Measurements from ENCODE around the gene OPA1. TPM values are rescaled to one million over a fixed set of nuclear protein-coding genes. Genes with fewer than 3 reads are reported as not detected.

The OPA1 gene
- total RNA-seq, 2 donors from 2014 or later, result 36.4 to 71.6 TPM

GRCh38 chr3:193728429-193729087, 135.6 kb downstream of the OPA1 start:
- no peaks in the 10 kb centered on the region for H3K9me3 ChIP-seq
- no peaks in the 10 kb centered on the region for H3K27me3 ChIP-seq
- H3K36me3 ChIP-seq, result no peaks in the 10 kb centered on the region
- H3K27ac ChIP-seq, result no peak overlapping the region
- H3K4me1 ChIP-seq, result no peaks in the 10 kb centered on the region
- TF ChIP-seq, protein P1, sequence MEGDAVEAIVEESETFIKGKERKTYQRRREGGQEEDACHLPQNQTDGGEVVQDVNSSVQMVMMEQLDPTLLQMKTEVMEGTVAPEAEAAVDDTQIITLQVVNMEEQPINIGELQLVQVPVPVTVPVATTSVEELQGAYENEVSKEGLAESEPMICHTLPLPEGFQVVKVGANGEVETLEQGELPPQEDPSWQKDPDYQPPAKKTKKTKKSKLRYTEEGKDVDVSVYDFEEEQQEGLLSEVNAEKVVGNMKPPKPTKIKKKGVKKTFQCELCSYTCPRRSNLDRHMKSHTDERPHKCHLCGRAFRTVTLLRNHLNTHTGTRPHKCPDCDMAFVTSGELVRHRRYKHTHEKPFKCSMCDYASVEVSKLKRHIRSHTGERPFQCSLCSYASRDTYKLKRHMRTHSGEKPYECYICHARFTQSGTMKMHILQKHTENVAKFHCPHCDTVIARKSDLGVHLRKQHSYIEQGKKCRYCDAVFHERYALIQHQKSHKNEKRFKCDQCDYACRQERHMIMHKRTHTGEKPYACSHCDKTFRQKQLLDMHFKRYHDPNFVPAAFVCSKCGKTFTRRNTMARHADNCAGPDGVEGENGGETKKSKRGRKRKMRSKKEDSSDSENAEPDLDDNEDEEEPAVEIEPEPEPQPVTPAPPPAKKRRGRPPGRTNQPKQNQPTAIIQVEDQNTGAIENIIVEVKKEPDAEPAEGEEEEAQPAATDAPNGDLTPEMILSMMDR (IDR thresholded peaks at IDR 0.05), result no peak
- H3K4me3 ChIP-seq, result no peak overlapping the region
- DNase-seq (ENCODE audit: low spot score), result no peak

DNA sequence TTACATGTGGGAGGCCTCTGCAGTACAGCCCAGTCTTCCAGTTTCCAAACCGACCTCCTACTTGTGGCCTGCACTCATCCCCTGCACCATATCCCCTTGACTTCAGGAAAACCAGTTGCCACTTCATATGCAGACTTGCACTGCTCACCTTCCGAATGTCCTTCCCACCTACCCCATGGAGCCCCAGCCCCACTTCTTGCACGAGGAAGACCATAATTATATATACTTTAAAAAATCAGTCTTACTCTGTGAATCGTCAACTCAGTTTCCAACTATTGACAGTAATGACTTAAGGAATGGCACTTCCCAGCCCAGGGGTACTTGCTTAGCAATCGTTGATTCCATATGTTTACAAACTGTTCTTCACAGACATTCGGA, 136.1 kb downstream of the OPA1 start:
- no peak for DNase-seq (ENCODE audit: low spot score)
- TF ChIP-seq, protein P1 (IDR thresholded peaks at IDR 0.05), result no peak

DNA sequence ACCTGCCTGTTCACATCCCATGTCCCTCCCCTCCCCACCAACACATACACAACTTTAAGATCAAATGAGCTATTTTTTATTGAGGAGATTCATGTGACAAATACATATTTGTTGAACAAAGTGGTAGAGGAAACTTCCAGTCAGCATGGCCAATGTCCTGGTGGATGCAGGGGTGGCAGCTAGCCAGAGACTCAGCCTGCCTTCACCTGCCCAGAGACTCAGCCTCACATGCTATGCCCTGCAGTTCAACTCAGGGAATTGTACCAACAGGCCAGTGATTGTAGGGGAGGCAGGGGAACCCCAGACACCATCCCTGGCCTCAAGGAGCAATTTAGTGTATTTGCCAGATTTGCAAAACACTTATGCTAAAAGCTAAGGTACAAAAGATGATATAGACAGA, 136.6 kb downstream of the OPA1 start:
- Histone ChIP-seq H3K4me3 (no peak overlapping the region), H3K36me3 (no peaks in the 10 kb centered on the region), H3K27me3 (no peaks in the 10 kb centered on the region), H3K4me1 (no peaks in the 10 kb centered on the region), H3K9me3 (no peaks in the 10 kb centered on the region), H3K27ac (no peak overlapping the region)
- DNase-seq (ENCODE audit: low spot score), result no peak
- TF ChIP-seq, protein P1 (IDR thresholded peaks at IDR 0.05), result no peak

More for the DNA sequence above, 136.1 kb downstream of the OPA1 start:
- no peaks in the 10 kb centered on the region for H3K27me3 ChIP-seq
- no peaks in the 10 kb centered on the region for H3K36me3 ChIP-seq
- no peak overlapping the region for H3K27ac ChIP-seq
- H3K4me3 ChIP-seq, result no peak overlapping the region
- H3K4me1 ChIP-seq, result no peaks in the 10 kb centered on the region
- H3K9me3 ChIP-seq, result no peaks in the 10 kb centered on the region

GRCh38 chr3:193730511-193730910, 137.5 kb downstream of the OPA1 start:
- Histone ChIP-seq H3K9me3 (no peaks in the 10 kb centered on the region), H3K27me3 (no peaks in the 10 kb centered on the region), H3K27ac (no peak overlapping the region), H3K4me1 (no peaks in the 10 kb centered on the region), H3K4me3 (no peak overlapping the region), H3K36me3 (no peaks in the 10 kb centered on the region)
- TF ChIP-seq, protein P1 (IDR thresholded peaks at IDR 0.05), result no peak
- DNase-seq (ENCODE audit: low spot score), result no peak

GRCh38 chr3:193730976-193731375, 138.0 kb downstream of the OPA1 start:
- no peak overlapping the region for H3K27ac ChIP-seq
- no peaks in the 10 kb centered on the region for H3K4me1 ChIP-seq
- no peak for DNase-seq (ENCODE audit: low spot score)
- H3K9me3 ChIP-seq, result no peaks in the 10 kb centered on the region
- H3K36me3 ChIP-seq, result no peaks in the 10 kb centered on the region
- TF ChIP-seq, protein P1 (IDR thresholded peaks at IDR 0.05), result no peak
- H3K27me3 ChIP-seq, result no peaks in the 10 kb centered on the region
- H3K4me3 ChIP-seq, result no peak overlapping the region

DNA sequence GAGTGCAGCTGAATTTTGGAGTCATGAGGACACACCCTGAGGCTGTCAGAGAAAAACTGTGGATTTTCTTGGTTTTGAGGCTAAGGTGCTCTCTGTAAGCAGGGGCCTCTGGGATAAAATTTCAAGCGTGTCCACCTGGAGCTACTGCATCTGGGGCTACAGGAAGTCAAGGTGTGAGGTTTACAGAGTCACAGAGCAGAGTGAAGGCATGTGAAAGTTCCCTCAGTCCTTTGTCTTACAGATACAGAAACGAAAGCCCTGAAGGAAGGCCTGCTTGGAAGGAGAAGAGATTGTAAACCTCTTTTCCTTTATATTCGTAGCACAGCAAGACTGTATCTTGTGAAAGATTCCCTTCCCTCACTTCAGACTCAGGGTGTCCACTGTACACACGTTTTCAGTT, 138.6 kb downstream of the OPA1 start:
- Histone ChIP-seq H3K9me3 (no peaks in the 10 kb centered on the region), H3K4me3 (no peak overlapping the region), H3K27me3 (no peaks in the 10 kb centered on the region), H3K36me3 (no peaks in the 10 kb centered on the region), H3K27ac (no peak overlapping the region), H3K4me1 (no peaks in the 10 kb centered on the region)
- DNase-seq (ENCODE audit: low spot score), result no peak
- TF ChIP-seq, protein P1 (IDR thresholded peaks at IDR 0.05), result no peak

All from right atrium auricular region (tissue), 2 donors.